LNCaP clone FGC (cell line): ENCODE measurements around the gene CYS1.
"Not testable (repeated sequence)": the region's sequence is repeated elsewhere in the genome, so short reads cannot be mapped to it uniquely, and the experiment has no call there.

Source experiments
- DNase-seq: peaks from one replicate; pipeline ENCODE4 v3.0.0-alpha.2; 2011; ENCODE audit warnings: low read depth
- H3K4me3 ChIP-seq: 2 replicates; pipeline ENCODE4 v1.5.1; 2011; ENCODE audit warnings: mild to moderate bottlenecking, low read depth, low read length, control low read depth
- TF ChIP-seq, protein P1 (sequence below): IDR thresholded peaks from 2 replicates; pipeline ENCODE4 v1.5.1; 2012; ENCODE audit warnings: mild to moderate bottlenecking; ENCODE audit not compliant: control insufficient read depth, insufficient read depth; ENCODE audit errors: extremely low read depth

The CYS1 gene

DNA sequence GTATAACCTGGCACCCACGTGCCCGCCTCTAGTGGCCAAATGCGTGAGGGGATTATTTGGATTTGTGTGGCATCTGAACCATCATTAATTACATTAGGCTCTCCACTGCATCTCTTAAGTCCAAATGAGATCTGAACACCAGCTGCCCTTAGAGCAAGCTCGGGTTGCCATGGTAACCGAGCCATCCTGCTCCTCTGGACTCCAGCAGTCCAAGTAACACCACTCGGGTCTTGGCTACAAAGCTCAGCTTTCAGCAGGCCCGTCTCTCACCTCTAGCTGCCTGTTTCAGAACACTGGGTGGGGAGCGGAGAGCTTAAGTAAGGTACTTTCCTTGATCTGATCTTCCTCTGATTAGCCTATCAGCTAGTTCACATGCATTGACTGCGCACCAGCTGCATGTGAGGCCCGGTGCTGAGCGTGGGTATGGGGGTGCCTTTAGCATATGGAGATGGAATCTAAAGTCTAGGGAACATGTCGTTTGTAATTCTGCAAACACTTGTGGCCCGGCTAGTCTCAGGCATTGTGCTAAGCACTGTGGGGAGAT lies 14.1 kb upstream of the CYS1 start:
- no peak for DNase-seq
- TF ChIP-seq, protein P1, sequence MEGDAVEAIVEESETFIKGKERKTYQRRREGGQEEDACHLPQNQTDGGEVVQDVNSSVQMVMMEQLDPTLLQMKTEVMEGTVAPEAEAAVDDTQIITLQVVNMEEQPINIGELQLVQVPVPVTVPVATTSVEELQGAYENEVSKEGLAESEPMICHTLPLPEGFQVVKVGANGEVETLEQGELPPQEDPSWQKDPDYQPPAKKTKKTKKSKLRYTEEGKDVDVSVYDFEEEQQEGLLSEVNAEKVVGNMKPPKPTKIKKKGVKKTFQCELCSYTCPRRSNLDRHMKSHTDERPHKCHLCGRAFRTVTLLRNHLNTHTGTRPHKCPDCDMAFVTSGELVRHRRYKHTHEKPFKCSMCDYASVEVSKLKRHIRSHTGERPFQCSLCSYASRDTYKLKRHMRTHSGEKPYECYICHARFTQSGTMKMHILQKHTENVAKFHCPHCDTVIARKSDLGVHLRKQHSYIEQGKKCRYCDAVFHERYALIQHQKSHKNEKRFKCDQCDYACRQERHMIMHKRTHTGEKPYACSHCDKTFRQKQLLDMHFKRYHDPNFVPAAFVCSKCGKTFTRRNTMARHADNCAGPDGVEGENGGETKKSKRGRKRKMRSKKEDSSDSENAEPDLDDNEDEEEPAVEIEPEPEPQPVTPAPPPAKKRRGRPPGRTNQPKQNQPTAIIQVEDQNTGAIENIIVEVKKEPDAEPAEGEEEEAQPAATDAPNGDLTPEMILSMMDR, result no peak
- H3K4me3 ChIP-seq, result no peak overlapping the region

DNA sequence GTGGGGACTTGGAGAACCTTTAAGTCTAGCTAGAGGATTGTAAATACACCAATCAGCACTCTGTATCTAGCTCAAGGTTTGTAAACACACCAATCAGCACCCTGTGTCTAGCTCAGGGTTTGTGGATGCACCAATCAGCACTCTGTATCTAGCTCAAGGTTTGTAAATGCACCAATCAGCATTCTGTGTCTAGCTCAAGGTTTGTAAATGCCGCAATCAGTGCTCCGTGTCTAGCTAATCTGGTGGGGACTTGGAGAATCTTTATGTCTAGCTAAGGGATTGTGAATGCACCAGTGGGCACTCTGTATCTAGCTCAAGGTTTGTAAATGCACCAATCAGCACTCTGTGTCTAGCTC lies 11.7 kb upstream of the CYS1 start:
- H3K4me3 ChIP-seq, DNase-seq: not testable (repeated sequence)

DNA sequence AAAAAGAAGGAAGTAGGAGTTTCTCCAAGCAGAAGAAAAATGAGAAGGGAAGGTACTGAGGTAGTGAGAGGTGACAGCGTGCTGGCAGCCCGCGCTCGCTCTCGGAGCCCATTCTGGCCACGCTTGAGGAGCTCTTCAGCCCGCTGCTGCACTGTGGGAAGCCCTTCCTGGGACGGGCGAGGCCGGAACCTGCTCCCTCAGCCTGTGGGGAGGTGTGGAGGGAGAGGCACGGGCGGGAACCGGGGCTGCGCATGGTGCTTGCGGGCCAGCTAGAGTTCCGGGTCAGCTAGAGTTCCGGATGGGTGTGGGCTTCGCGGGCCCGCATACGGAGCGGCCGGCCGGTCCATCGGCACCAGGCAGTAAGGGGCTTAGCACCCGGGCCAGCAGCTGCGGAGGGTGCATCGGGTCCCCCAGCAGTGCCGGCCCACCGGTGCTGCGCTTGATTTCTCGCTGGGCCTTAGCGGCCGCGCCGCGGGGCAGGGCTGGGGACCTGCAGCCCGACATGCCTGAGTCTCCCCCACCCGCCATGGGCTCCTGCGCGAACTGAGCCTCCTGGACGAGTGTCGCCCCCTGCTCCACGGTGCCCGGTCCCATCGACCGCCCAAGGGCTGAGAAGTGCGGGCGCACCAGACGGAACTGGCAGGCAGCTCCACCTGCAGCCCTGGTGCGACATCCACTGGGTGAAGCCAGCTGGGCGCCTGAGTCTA lies 11.1 kb upstream of the CYS1 start:
- TF ChIP-seq, protein P1, result no peak
- DNase-seq, result no peak
- no peak overlapping the region for H3K4me3 ChIP-seq

DNA sequence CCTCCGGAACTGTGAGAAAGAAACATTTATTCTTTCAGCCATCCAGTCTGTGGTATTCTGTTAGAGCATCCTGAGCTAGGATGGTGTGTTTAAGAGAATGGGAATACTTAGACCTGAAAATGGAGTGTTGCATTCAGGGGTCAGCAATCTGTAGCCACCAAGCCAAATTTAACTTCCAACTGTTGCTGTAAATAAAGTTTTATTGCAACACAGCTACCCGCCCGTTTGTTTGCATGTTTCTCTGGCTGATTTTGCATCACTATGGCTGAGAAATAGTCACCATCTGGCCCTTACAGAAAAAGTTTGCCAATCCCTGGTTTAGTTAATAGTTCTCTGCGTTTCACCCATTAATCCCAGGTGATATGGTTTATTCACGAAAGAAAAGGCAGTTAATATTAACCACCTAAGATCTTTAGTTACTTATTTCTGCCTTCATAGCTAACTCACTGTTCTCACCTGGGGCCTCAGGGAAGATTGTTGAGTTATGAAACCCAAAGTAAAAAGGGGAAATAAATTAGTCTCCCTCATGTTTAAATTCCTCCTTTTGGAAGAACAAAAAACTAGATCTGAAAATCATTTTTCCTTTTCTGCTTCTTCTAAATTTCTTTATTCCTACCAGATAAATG lies 9.5 kb upstream of the CYS1 start:
- no peak for DNase-seq
- H3K4me3 ChIP-seq, result no peak overlapping the region
- TF ChIP-seq, protein P1, result no peak

DNA sequence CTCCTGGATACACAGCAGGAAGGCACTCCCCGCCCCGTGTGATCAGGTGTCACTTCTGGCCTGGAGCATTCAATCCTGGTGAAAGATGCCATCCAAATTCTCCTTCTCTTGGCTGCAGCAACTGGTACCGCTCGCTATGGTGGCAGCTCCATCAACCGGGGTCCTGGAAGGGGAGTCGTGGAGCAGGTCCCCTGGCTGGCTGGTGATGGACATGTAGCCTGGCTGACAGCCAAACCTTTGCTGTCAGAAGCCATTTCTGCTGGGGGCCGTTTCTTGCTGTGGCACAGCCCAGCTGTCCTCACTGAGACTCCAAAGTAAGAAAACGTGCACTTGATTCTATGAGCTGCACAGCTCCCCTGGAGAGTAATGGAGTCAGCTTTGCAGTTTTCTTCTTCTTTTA lies 7.1 kb upstream of the CYS1 start:
- H3K4me3 ChIP-seq, result no peak overlapping the region
- TF ChIP-seq, protein P1, result no peak
- DNase-seq, result no peak

DNA sequence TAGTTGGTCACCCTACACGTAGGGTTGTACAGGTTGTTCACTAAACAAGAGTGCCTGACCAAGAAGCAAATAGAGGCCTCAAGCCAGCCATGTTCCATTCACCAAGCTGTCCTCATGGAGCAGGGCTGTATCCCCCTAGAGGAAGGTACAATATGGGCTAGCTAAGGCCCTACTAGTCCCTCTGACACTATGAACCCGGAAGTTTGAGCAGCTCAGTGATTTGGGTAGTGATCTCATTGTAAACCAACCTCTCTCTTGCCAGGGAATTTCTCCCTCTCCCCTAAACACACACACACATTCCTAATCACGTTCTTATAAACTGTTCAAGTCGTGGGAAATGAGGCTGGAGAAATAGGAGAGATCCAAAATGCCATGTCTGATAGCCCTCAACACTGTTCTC lies 6.7 kb upstream of the CYS1 start:
- TF ChIP-seq, protein P1, result no peak
- DNase-seq, result no peak

DNA sequence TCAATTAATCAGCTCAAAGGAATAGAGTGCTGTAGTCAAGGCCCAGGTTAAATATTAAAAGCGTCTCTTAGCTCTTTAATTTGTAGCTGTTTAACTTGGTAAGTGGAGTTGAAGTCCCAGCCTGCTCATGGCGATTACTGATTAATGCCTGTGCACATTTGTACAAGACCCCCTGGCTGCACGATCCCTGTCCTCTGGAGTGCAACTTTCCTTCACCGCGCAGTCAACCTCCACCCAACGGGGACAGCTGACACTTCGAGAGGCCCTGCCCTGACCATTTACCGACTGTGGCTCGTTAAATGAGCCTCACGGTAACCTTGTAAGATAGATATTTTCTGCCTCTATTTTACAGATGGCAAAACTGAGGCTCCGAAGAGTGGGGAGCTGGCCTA lies 5.5 kb upstream of the CYS1 start:
- H3K4me3 ChIP-seq, result no peak overlapping the region
- no peak for DNase-seq
- TF ChIP-seq, protein P1, result no peak

More for the DNA sequence above, 6.7 kb upstream of the CYS1 start:
- no peak overlapping the region for H3K4me3 ChIP-seq
